ENCODE results near the gene PSME2. TPM values are rescaled to one million over a fixed set of nuclear protein-coding genes. Genes with fewer than 3 reads are reported as not detected.
A peak's percentile ranks its signal among the peaks of the same experiment; 100 is the strongest.

The PSME2 gene
- total RNA-seq, 1 experiment from 2014 or later, result 126 TPM

GRCh38 chr14:24177041-24177825 is 30.8 kb upstream of the PSME2 start:
- Histone ChIP-seq H3K79me1 (ENCODE audit: insufficient read depth, low read depth, low read length, poor library complexity, severe bottlenecking) (no peaks in the 10 kb centered on the region), H3K56ac (ENCODE audit: insufficient read length, low read depth, low read length) (no peak overlapping the region), H4K91ac (ENCODE audit: insufficient read length, low read depth, low read length) (no peak overlapping the region), H3K9ac (ENCODE audit: extremely low read depth, insufficient read length, low read length) (no peak overlapping the region), H3K27ac (ENCODE audit: insufficient read length, low read depth, low read length) (no peak overlapping the region), H3K79me2 (ENCODE audit: insufficient read depth, low read length) (no peaks in the 10 kb centered on the region), H2AK5ac (ENCODE audit: insufficient read length, low read length) (no peak overlapping the region), H3K23me2 (ENCODE audit: insufficient read length, low read depth, low read length, poor library complexity, severe bottlenecking) (peaks cover 6% of the 10 kb centered on the region), H2BK20ac (ENCODE audit: low read depth, low read length, poor library complexity, severe bottlenecking) (no peak overlapping the region), H4K5ac (ENCODE audit: insufficient read length, low read depth, low read length) (no peak overlapping the region), H2BK5ac (ENCODE audit: insufficient read length, low read length) (no peak overlapping the region), H2BK120ac (ENCODE audit: low read depth, low read length, poor library complexity, severe bottlenecking) (no peak overlapping the region), H3K9me3 (ENCODE audit: control insufficient read depth, low read depth, low read length) (no peaks in the 10 kb centered on the region), H3K14ac (ENCODE audit: insufficient read depth, low read length) (no peak overlapping the region), H2AFZ (ENCODE audit: low read length) (no peak overlapping the region), H3K27me3 (ENCODE audit: insufficient read depth, low read length) (no peaks in the 10 kb centered on the region), H3K4me2 (ENCODE audit: insufficient read depth, insufficient read length, low read length) (no peak overlapping the region), H4K8ac (replicated peaks; ENCODE audit: insufficient read length, low read depth, low read length) (no peak overlapping the region), H3T11ph (ENCODE audit: low read length) (no peak overlapping the region), H3K4ac (ENCODE audit: low read depth, low read length) (no peak overlapping the region), H3K23ac (ENCODE audit: insufficient read length, low read depth, low read length) (no peak overlapping the region), H2BK15ac (ENCODE audit: low read depth, low read length) (no peak overlapping the region), H2BK12ac (ENCODE audit: insufficient read length, low read depth, low read length) (no peak overlapping the region), H3K4me1 (ENCODE audit: insufficient read depth, low read length) (no peaks in the 10 kb centered on the region), H3K18ac (ENCODE audit: insufficient read length, low read depth, low read length) (no peak overlapping the region), H4K20me1 (ENCODE audit: control insufficient read depth, insufficient read depth, insufficient read length) (no peaks in the 10 kb centered on the region)
- no peaks in the 10 kb centered on the region; a peak in 1 of 5 replicates for H3K9me3 Mint-ChIP-seq
- no peak overlapping the region for H3K4me3 Mint-ChIP-seq
- no CpG with 5 or more reads among the region's 12 CpGs for WGBS (ENCODE audit: extremely low coverage, insufficient read length, low lambda C conversion rate)
- no peak for DNase-seq
- peaks cover 26 to 66% (median 54%) of the 10 kb centered on the region in 3 experiments for H3K36me3 Mint-ChIP-seq (ENCODE audit: insufficient read depth in 1 of 3, low read depth in 3 of 3)
- no peak for TF ChIP-seq CTCF (conservative IDR thresholded peaks at IDR 0.05)
- peak overlapping the region in 1 of 3 experiments; percentile 32; a peak in 1 of 7 replicates for H3K27ac Mint-ChIP-seq
- peaks cover under 1 to 7% of the 10 kb centered on the region in 2 experiments; a peak in 2 of 4 replicates for H3K4me1 Mint-ChIP-seq
- H3K27me3 Mint-ChIP-seq (ENCODE audit: low read depth), result no peaks in the 10 kb centered on the region; the same call in 1 of the 2 replicates
